K562 (cell line): Measurements from ENCODE around the gene ZNF593OS. TPM values are rescaled to one million over a fixed set of nuclear protein-coding genes. Genes with fewer than 3 reads are reported as not detected.
A peak's percentile ranks its signal among the peaks of the same experiment; 100 is the strongest.

Source experiments
- ARID3B ChIP-seq: fragments of 250-450 bp; sonication (Bioruptor Pico); IDR thresholded peaks from 2 replicates; pipeline ENCODE4 v1.4.0; 2020; ENCODE audit warnings: borderline replicate concordance
- BCOR ChIP-seq: fragments of 450-650 bp; IDR thresholded peaks from 2 replicates; pipeline ENCODE4 v1.6.1; 2016
- HMGN3 ChIP-seq: IDR thresholded peaks from 2 replicates; pipeline ENCODE4 v1.6.1; 2011; ENCODE audit warnings: borderline replicate concordance, low read depth, mild to moderate bottlenecking, mixed read lengths, low read length; ENCODE audit not compliant: insufficient read length; ENCODE audit errors: extremely low read depth
- HNRNPK ChIP-seq: fragments of 200-400 bp; formaldehyde crosslinking; IDR thresholded peaks from one replicate; pipeline ENCODE4 v1.6.1; 2018; ENCODE audit warnings: mild to moderate bottlenecking, low read depth, low read length; ENCODE audit not compliant: poor library complexity, severe bottlenecking
- MIER1 ChIP-seq: fragments of 450-650 bp; IDR thresholded peaks from 2 replicates; pipeline ENCODE4 v1.6.1; 2016; ENCODE audit warnings: antibody characterized with exemption, mild to moderate bottlenecking, low read depth
- PHF8 ChIP-seq: fragments of 200-600 bp; sonication (generic); IDR thresholded peaks from 2 replicates; pipeline ENCODE4 v1.6.1; 2012; ENCODE audit warnings: mixed run types, mild to moderate bottlenecking, inconsistent platforms, low read length, moderate library complexity, borderline replicate concordance
- POLR2B ChIP-seq: fragments of 450-650 bp; IDR thresholded peaks from 2 replicates; pipeline ENCODE4 v1.6.1; 2018; ENCODE audit warnings: low read depth; ENCODE audit not compliant: partially characterized antibody
- ZNF324 ChIP-seq: fragments of 250-450 bp; sonication (Bioruptor Pico); IDR thresholded peaks from 2 replicates; pipeline ENCODE4 v1.4.0; 2020; ENCODE audit warnings: mild to moderate bottlenecking
- ZNF764 ChIP-seq: fragments of 250-450 bp; sonication (Bioruptor Pico); IDR thresholded peaks from 2 replicates; pipeline ENCODE4 v1.4.0; 2020; ENCODE audit warnings: low read depth, mild to moderate bottlenecking, moderate library complexity
- ZNF77 ChIP-seq: fragments of 250-450 bp; sonication (Bioruptor Pico); IDR thresholded peaks from 2 replicates; pipeline ENCODE4 v1.5.0; 2020
- ZZZ3 ChIP-seq: fragments of 450-650 bp; IDR thresholded peaks from 2 replicates; pipeline ENCODE4 v1.6.1; 2016; ENCODE audit warnings: antibody characterized with exemption, mild to moderate bottlenecking, moderate library complexity
- polyA plus RNA-seq, 8 experiments: library from polyadenylated mRNA; depleted of rRNA in 4 of 8; stranded (reverse) in 5 of 8; unstranded in 3 of 8; fragments of >200 nt; fragmentation: Nextera tagmentation in 2 of 8; fragmentation: Illumina TruSeq in 1 of 8; extraction: Ambion mirVana in 2 of 8; extraction: Trizol in 1 of 8; gene quantifications; 2 replicates each; pipeline versions ENCODE4 v1.2.1 to v1.2.3, GENCODE V29; 2011 to 2014; ENCODE audit warnings: inconsistent platforms in 1 of 8, missing spikeins in 1 of 8
- total RNA-seq, 7 experiments: library from RNA; depleted of rRNA in 6 of 7; stranded (reverse); fragments of >200 nt in 6 of 7; fragmentation: Illumina TruSeq in 2 of 7; extraction: Trizol in 2 of 7; gene quantifications; 2 replicates each; pipeline versions ENCODE4 v1.2.1 to v1.2.3, GENCODE V29; 2011 to 2021; ENCODE audit warnings: low replicate concordance in 1 of 7
- TF ChIP-seq, protein P1 (sequence below): sonication (generic); formaldehyde crosslinking; IDR thresholded peaks from 2 replicates; pipeline ENCODE4 v1.8.1; 2023; ENCODE audit warnings: missing genetic modification reagents, mild to moderate bottlenecking, borderline replicate concordance
- TF ChIP-seq, protein P2 (sequence below): fragments of 450-650 bp; formaldehyde crosslinking; IDR thresholded peaks from 2 replicates; pipeline ENCODE4 v1.4.0; 2020; ENCODE audit warnings: mild to moderate bottlenecking, moderate library complexity
- TF ChIP-seq, protein P3 (sequence below): fragments of 250-450 bp; sonication (Bioruptor Pico); IDR thresholded peaks from 2 replicates; pipeline ENCODE4 v1.8.0; 2021; ENCODE audit warnings: moderate library complexity, mild to moderate bottlenecking, inconsistent platforms

Gene ZNF593OS
- total and polyA plus RNA-seq, 9 of the 15 experiments (the other 6 are each of a cell fraction or from before 2014, with no cell fraction given): 0.24 to 0.27 TPM; not detected in 7

DNA sequence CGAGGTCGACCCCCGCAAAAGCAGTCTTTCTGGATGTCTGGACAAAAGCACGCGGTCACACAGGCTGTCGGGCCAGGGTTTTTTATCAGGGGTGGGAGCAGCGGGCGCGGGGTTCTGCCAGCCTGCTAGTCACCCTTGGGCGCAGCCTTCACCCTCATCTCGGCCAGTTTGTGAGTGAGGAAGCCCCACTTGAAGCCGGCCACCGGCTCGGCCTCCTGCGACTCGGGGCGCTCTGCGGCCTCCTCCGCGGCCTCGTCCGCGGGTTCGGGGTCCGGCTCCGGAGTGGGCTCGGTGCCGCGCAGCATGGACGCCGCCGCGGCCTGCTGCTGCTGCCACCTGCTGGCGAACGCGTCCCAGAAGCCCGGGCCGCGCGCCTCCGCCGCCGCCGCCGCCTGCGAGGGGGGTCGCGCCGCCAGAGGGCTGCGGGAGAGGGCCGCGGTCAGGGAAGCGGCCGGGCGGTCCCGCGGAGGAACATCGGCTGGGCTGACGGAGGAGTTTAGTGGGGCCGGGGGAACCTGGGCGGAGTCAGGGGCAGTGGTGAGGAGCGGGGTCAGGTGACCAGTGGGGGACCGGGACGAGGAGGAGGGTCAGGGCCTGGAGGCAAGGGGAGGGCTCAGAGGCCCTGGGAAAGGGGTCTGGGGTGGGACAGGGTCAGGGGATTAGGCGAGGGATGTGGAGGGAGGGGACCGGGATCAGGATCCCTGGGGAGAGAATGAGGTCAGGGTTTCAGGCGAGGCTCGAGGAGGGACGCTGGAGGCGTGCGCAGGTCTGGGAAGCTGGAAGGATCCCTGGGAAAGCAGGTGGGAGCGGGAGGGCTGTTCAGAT is 7.4 kb downstream of the ZNF593OS start (continued):
- TF ChIP-seq, protein P1, sequence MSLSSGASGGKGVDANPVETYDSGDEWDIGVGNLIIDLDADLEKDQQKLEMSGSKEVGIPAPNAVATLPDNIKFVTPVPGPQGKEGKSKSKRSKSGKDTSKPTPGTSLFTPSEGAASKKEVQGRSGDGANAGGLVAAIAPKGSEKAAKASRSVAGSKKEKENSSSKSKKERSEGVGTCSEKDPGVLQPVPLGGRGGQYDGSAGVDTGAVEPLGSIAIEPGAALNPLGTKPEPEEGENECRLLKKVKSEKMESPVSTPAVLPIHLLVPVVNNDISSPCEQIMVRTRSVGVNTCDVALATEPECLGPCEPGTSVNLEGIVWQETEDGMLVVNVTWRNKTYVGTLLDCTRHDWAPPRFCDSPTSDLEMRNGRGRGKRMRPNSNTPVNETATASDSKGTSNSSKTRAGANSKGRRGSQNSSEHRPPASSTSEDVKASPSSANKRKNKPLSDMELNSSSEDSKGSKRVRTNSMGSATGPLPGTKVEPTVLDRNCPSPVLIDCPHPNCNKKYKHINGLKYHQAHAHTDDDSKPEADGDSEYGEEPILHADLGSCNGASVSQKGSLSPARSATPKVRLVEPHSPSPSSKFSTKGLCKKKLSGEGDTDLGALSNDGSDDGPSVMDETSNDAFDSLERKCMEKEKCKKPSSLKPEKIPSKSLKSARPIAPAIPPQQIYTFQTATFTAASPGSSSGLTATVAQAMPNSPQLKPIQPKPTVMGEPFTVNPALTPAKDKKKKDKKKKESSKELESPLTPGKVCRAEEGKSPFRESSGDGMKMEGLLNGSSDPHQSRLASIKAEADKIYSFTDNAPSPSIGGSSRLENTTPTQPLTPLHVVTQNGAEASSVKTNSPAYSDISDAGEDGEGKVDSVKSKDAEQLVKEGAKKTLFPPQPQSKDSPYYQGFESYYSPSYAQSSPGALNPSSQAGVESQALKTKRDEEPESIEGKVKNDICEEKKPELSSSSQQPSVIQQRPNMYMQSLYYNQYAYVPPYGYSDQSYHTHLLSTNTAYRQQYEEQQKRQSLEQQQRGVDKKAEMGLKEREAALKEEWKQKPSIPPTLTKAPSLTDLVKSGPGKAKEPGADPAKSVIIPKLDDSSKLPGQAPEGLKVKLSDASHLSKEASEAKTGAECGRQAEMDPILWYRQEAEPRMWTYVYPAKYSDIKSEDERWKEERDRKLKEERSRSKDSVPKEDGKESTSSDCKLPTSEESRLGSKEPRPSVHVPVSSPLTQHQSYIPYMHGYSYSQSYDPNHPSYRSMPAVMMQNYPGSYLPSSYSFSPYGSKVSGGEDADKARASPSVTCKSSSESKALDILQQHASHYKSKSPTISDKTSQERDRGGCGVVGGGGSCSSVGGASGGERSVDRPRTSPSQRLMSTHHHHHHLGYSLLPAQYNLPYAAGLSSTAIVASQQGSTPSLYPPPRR (CRISPR knock-in tag): no peak
- TF ChIP-seq, protein P2, sequence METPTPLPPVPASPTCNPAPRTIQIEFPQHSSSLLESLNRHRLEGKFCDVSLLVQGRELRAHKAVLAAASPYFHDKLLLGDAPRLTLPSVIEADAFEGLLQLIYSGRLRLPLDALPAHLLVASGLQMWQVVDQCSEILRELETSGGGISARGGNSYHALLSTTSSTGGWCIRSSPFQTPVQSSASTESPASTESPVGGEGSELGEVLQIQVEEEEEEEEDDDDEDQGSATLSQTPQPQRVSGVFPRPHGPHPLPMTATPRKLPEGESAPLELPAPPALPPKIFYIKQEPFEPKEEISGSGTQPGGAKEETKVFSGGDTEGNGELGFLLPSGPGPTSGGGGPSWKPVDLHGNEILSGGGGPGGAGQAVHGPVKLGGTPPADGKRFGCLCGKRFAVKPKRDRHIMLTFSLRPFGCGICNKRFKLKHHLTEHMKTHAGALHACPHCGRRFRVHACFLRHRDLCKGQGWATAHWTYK (CRISPR knock-in tag): peak; percentile 78; the same call in 1 of the 2 replicates
- TF ChIP-seq POLR2B (no peak), ZNF764 (CRISPR knock-in tag) (no peak), ZNF324 (no peak), PHF8 (peak; percentile 27; the same call in 1 of the 2 replicates), ARID3B (CRISPR knock-in tag) (no peak), ZNF77 (no peak), BCOR (no peak), MIER1 (no peak), HNRNPK (no peak), HMGN3 (no peak), ZZZ3 (no peak)
- TF ChIP-seq, protein P3, sequence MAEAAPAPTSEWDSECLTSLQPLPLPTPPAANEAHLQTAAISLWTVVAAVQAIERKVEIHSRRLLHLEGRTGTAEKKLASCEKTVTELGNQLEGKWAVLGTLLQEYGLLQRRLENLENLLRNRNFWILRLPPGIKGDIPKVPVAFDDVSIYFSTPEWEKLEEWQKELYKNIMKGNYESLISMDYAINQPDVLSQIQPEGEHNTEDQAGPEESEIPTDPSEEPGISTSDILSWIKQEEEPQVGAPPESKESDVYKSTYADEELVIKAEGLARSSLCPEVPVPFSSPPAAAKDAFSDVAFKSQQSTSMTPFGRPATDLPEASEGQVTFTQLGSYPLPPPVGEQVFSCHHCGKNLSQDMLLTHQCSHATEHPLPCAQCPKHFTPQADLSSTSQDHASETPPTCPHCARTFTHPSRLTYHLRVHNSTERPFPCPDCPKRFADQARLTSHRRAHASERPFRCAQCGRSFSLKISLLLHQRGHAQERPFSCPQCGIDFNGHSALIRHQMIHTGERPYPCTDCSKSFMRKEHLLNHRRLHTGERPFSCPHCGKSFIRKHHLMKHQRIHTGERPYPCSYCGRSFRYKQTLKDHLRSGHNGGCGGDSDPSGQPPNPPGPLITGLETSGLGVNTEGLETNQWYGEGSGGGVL (CRISPR knock-in tag): no peak
